Fibroblast of lung (primary cell): ENCODE measurements around the gene DNAJC10.

Experiments used
- EZH2 ChIP-seq: IDR thresholded peaks from 2 replicates; pipeline ENCODE4 v1.5.1; 2012; ENCODE audit warnings: low read length, control low read depth, mild to moderate bottlenecking; ENCODE audit errors: missing control alignments
- TF ChIP-seq, protein P1 (sequence below), 2 donors: IDR thresholded peaks in 1 of 2; conservative IDR thresholded peaks in 1 of 2; 1 replicate in 1 of 2; 2 replicates in 1 of 2; pipeline ENCODE4 v1.5.1; 2011 to 2012; ENCODE audit warnings: low read length in 2 of 2, control low read depth in 1 of 2, inconsistent platforms in 1 of 2, low read depth in 1 of 2, mild to moderate bottlenecking in 1 of 2

GRCh38 chr2:182668671-182669070 is 47.4 kb upstream of the DNAJC10 start:
- TF ChIP-seq, protein P1, sequence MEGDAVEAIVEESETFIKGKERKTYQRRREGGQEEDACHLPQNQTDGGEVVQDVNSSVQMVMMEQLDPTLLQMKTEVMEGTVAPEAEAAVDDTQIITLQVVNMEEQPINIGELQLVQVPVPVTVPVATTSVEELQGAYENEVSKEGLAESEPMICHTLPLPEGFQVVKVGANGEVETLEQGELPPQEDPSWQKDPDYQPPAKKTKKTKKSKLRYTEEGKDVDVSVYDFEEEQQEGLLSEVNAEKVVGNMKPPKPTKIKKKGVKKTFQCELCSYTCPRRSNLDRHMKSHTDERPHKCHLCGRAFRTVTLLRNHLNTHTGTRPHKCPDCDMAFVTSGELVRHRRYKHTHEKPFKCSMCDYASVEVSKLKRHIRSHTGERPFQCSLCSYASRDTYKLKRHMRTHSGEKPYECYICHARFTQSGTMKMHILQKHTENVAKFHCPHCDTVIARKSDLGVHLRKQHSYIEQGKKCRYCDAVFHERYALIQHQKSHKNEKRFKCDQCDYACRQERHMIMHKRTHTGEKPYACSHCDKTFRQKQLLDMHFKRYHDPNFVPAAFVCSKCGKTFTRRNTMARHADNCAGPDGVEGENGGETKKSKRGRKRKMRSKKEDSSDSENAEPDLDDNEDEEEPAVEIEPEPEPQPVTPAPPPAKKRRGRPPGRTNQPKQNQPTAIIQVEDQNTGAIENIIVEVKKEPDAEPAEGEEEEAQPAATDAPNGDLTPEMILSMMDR (conservative IDR thresholded peaks at IDR 0.05 in 1 of 2, IDR thresholded peaks at IDR 0.05 in 1 of 2; ENCODE audit: low read depth in 1 of 2, low read length in 2 of 2), result no peak
- no peak for TF ChIP-seq EZH2
